ENCODE data around the gene PEAK1. TPM values are rescaled to one million over a fixed set of nuclear protein-coding genes. Genes with fewer than 3 reads are reported as not detected.
A peak's percentile ranks its signal among the peaks of the same experiment; 100 is the strongest.

PEAK1 gene
- total RNA-seq, 1 donor from 2014 or later, result 125 TPM

GRCh38 chr15:77296773-77297337, 123.0 kb downstream of the PEAK1 start:
- peaks cover 23% of the 10 kb centered on the region for H3K4me1 Mint-ChIP-seq (ENCODE audit: unreplicated experiment)
- DNase-seq (ENCODE audit: extremely low spot score, unreplicated experiment), result no peak
- H3K27me3 Mint-ChIP-seq (ENCODE audit: unreplicated experiment), result no peaks in the 10 kb centered on the region
- peak overlapping the region; percentile 18 for H3K27ac Mint-ChIP-seq (ENCODE audit: unreplicated experiment)
- no peaks in the 10 kb centered on the region for H3K9me3 Mint-ChIP-seq (ENCODE audit: unreplicated experiment)
- no peak for TF ChIP-seq CTCF (IDR thresholded peaks at IDR 0.05)
- H3K36me3 Mint-ChIP-seq (ENCODE audit: unreplicated experiment), result peaks cover 6% of the 10 kb centered on the region
- no peak overlapping the region for H3K4me3 Mint-ChIP-seq (ENCODE audit: unreplicated experiment)

DNA sequence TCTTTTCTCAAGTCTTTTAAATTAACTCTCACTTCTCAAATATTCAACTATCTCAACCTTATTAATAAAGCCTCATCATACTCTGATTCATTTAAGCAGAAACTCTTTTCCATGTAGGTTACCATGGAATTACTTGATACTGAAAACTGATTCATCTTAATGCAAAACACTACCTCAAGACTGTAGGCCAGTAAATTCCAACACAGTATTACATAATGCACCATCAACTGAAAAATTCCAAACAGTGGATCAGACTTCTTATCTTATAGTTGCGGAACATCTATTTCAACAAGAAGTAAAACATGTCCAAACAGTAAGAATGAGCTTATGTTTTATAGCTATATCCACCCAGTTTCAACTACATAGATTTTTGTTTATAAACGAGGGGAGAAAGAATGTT, 124.5 kb downstream of the PEAK1 start:
- no peak for DNase-seq (ENCODE audit: extremely low spot score, unreplicated experiment)
- peaks cover 26% of the 10 kb centered on the region for H3K4me1 Mint-ChIP-seq (ENCODE audit: unreplicated experiment)
- H3K27ac Mint-ChIP-seq (ENCODE audit: unreplicated experiment), result no peak overlapping the region
- H3K4me3 Mint-ChIP-seq (ENCODE audit: unreplicated experiment), result no peak overlapping the region
- peaks cover 5% of the 10 kb centered on the region for H3K36me3 Mint-ChIP-seq (ENCODE audit: unreplicated experiment)
- no peak for TF ChIP-seq CTCF (IDR thresholded peaks at IDR 0.05)
- no peaks in the 10 kb centered on the region for H3K9me3 Mint-ChIP-seq (ENCODE audit: unreplicated experiment)
- no peaks in the 10 kb centered on the region for H3K27me3 Mint-ChIP-seq (ENCODE audit: unreplicated experiment)

DNA sequence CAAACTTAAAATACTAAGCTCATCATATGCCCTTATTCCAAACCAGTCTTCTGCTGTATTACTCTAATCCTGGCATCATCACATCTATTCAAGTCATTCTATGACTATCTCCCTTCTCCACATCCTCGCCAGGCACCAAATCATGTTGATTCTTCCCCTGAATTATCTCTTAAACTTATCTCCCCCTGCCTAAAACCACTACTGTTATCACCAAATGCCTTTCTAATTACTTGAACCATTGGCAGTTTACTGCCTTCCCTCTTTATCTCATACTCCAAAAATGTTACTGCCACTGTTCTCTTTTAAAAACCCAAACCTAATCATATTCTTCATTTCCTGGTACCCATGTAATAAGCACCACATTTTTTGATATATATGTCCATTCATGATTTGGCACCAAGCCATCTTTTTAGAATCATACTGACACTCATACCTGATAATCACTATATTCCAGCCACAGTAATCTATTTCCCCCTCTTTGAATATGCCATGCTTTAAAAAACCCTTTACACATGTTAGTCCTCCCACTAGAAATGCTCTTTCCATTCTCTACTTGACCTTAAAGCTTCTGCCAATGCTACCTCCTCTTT, 126.8 kb downstream of the PEAK1 start:
- no peak for DNase-seq (ENCODE audit: extremely low spot score, unreplicated experiment)
- Mint-ChIP-seq H3K4me1 (ENCODE audit: unreplicated experiment) (peaks cover 26% of the 10 kb centered on the region), H3K36me3 (ENCODE audit: unreplicated experiment) (peaks cover 5% of the 10 kb centered on the region), H3K27me3 (ENCODE audit: unreplicated experiment) (no peaks in the 10 kb centered on the region), H3K27ac (ENCODE audit: unreplicated experiment) (no peak overlapping the region), H3K9me3 (ENCODE audit: unreplicated experiment) (no peaks in the 10 kb centered on the region), H3K4me3 (ENCODE audit: unreplicated experiment) (no peak overlapping the region)
- no peak for TF ChIP-seq CTCF (IDR thresholded peaks at IDR 0.05)

DNA sequence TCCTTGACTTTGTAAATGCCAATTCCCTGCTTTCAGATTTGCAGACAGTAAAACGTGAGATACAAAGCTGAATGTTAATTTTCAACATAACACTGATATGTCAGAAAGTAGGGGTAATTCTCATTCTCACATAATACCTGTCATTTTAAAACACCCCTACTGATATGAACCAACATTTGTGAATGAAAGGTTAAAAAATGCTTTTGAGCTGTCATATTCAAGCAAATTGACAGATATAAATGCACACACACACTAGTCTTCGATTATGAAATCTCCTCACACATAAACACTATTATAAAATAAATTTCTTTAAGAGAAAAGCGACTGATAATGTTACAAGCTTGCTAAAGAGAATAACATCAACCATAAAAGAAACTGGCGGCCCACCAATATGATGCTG, 128.8 kb downstream of the PEAK1 start:
- Mint-ChIP-seq H3K36me3 (ENCODE audit: unreplicated experiment) (peaks cover 3% of the 10 kb centered on the region), H3K4me1 (ENCODE audit: unreplicated experiment) (peaks cover 28% of the 10 kb centered on the region), H3K4me3 (ENCODE audit: unreplicated experiment) (no peak overlapping the region), H3K9me3 (ENCODE audit: unreplicated experiment) (no peaks in the 10 kb centered on the region), H3K27ac (ENCODE audit: unreplicated experiment) (no peak overlapping the region), H3K27me3 (ENCODE audit: unreplicated experiment) (no peaks in the 10 kb centered on the region)
- no peak for DNase-seq (ENCODE audit: extremely low spot score, unreplicated experiment)
- no peak for TF ChIP-seq CTCF (IDR thresholded peaks at IDR 0.05)

DNA sequence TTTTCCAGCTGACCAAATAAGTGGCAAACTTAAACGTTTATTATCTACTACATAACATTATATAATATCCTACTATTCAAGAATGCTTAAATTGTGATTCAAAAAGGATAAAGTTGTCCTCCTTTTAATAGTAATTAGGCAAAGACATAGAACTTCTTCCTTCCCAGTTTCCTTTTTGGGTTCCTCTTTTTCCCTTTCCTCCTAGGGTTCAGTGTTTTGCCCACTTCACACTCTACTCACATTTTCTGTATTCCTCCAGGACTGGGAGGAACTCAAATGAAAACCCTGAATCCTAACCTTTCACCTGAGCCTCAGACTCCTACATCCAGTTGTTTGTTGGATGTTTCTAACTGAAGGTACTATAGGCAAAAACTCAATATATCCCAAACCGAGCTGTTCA, 132.5 kb downstream of the PEAK1 start:
- Mint-ChIP-seq H3K9me3 (ENCODE audit: unreplicated experiment) (no peaks in the 10 kb centered on the region), H3K4me3 (ENCODE audit: unreplicated experiment) (no peak overlapping the region), H3K27ac (ENCODE audit: unreplicated experiment) (peak overlapping the region; percentile 58), H3K4me1 (ENCODE audit: unreplicated experiment) (peaks cover 29% of the 10 kb centered on the region), H3K27me3 (ENCODE audit: unreplicated experiment) (no peaks in the 10 kb centered on the region), H3K36me3 (ENCODE audit: unreplicated experiment) (peaks cover 29% of the 10 kb centered on the region)
- no peak for TF ChIP-seq CTCF (IDR thresholded peaks at IDR 0.05)
- DNase-seq (ENCODE audit: extremely low spot score, unreplicated experiment), result no peak
